ENCODE results near the gene TBC1D22A. TPM values are rescaled to one million over a fixed set of nuclear protein-coding genes. Genes with fewer than 3 reads are reported as not detected.
A peak's percentile ranks its signal among the peaks of the same experiment; 100 is the strongest.
"Not testable (repeated sequence)": the region's sequence is repeated elsewhere in the genome, so short reads cannot be mapped to it uniquely, and the experiment has no call there.

Gene TBC1D22A
- total RNA-seq, 4 donors from 2014 or later, result 15.6 to 21.7 (median 20.5) TPM

DNA sequence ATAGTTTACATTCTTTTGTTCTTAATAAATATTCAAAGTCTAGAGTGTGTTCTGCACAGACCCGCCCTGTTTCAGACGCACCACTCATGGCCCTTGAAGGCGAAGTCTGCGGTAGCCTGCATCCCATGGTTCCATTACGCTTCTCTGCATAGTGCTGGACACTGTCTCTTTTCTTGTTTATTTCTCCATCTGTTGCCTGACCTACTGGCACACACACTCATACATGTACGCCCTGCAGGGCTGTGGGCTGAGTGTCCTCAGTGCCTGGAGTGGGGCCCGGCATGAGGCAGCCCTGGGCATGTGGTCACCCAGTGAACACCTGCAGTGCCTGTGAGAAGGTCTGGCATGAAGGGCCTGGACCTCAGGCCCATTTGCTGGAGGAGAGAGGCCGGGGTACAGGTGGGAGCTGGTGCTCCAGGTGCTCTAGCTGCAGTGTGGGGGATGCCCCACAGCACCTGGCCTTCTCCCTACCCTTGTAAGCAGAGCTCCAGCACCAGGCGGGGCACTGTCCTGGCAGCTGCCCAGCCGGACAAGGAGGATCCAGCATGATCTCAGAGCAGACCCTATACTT is 404.1 kb downstream of the TBC1D22A start:
- Histone ChIP-seq H3K27ac (no peak overlapping the region), H3K9me3 (no peaks in the 10 kb centered on the region), H3K36me3 (peaks cover 0 to 46% (median 0%) of the 10 kb centered on the region in 3 donors), H3K4me1 (no peaks in the 10 kb centered on the region), H3K4me3 (no peak overlapping the region), H3K27me3 (no peaks in the 10 kb centered on the region)
- no peak for DNase-seq
- TF ChIP-seq, protein P1, sequence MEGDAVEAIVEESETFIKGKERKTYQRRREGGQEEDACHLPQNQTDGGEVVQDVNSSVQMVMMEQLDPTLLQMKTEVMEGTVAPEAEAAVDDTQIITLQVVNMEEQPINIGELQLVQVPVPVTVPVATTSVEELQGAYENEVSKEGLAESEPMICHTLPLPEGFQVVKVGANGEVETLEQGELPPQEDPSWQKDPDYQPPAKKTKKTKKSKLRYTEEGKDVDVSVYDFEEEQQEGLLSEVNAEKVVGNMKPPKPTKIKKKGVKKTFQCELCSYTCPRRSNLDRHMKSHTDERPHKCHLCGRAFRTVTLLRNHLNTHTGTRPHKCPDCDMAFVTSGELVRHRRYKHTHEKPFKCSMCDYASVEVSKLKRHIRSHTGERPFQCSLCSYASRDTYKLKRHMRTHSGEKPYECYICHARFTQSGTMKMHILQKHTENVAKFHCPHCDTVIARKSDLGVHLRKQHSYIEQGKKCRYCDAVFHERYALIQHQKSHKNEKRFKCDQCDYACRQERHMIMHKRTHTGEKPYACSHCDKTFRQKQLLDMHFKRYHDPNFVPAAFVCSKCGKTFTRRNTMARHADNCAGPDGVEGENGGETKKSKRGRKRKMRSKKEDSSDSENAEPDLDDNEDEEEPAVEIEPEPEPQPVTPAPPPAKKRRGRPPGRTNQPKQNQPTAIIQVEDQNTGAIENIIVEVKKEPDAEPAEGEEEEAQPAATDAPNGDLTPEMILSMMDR (IDR thresholded peaks at IDR 0.05), result no peak
- TF ChIP-seq POLR2A (IDR thresholded peaks at IDR 0.05), result no peak
- WGBS, 2 donors, result 91% methylated on average over 7 to 9 of the region's 10 CpGs
- intact Hi-C loops (cut with DNase I), result no loop called here

DNA sequence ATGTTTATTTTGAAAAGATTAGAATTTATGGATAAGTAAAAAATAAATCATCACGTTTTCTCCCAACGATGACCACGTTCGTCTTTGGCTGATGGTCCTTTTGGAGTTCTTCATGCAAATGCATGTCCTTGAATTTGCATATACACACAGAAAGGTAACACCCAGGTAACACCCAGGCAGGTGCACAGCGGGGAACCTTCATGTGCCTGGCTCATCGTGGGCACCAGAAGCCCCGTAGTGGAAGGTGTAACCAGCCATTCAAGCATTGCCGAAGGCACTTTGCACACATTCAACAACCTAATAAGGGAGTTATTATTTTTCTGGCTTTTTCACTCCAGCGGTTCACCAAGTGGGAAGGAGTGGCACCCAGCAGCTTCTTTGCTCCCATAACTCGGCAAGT is 404.6 kb downstream of the TBC1D22A start:
- peaks cover 0 to 47% (median 0%) of the 10 kb centered on the region in 3 donors for H3K36me3 ChIP-seq
- WGBS, 2 donors, result 90 to 95% methylated on average over 10 of the region's 10 CpGs
- H3K4me3 ChIP-seq, result no peak overlapping the region
- H3K27ac ChIP-seq, result no peak overlapping the region
- intact Hi-C loops (cut with DNase I), result no loop called here
- H3K9me3 ChIP-seq, result no peaks in the 10 kb centered on the region
- no peak for DNase-seq
- TF ChIP-seq, protein P1 (IDR thresholded peaks at IDR 0.05), result no peak
- TF ChIP-seq POLR2A (IDR thresholded peaks at IDR 0.05), result no peak
- no peaks in the 10 kb centered on the region for H3K4me1 ChIP-seq
- H3K27me3 ChIP-seq, result no peaks in the 10 kb centered on the region

DNA sequence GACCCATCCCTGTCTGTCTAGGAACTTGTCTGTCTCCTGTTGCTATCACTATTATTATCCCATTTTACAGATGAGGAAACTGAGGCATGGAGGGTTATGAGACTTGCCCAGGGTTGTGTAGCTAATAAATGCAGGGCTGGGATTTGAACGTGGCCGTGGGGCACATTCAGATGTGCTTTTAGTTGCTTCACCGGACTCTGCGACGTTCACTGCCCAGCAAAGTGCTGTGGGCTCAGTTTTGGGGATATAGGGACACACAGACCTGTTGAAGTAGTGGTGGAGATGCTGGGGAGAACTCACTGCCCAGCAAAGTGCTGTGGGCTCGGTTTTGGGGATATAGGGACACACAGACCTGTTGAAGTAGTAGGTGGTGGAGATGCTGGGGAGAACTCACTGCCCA is 405.5 kb downstream of the TBC1D22A start:
- WGBS, 2 donors, result 85 to 97% methylated on average over 3 to 6 of the region's 6 CpGs
- H3K4me3 ChIP-seq; H3K27me3 ChIP-seq; H3K4me1 ChIP-seq; intact Hi-C loops (cut with DNase I); H3K27ac ChIP-seq; DNase-seq; H3K9me3 ChIP-seq: not testable (repeated sequence)
- peaks cover 0 to 50% (median 0%) of the 10 kb centered on the region in 3 donors for H3K36me3 ChIP-seq

DNA sequence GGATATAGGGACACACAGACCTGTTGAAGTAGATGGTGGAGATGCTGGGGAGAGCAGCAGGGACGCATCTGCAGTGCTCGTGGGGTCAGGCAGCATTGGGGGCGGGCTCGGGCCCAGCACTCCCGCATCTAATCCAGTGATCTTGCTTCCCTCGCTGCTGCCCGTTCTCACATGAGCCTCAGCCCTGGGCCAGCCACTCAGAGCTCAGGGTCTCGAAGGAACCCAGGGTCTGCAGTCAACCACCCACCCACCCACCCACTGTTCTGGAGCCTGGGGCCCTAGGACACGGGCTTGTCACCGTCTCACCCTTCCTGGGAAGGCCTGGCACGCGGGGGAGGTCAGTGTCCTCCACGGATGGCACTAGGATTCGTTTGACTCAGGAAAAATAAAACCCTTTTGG is 406.0 kb downstream of the TBC1D22A start:
- 97 to 100% methylated on average over 4 to 7 of the region's 14 CpGs for WGBS, 2 donors
- Histone ChIP-seq H3K9me3 (no peaks in the 10 kb centered on the region), H3K36me3 (peaks cover 0 to 56% (median 0%) of the 10 kb centered on the region in 3 donors), H3K4me1 (no peaks in the 10 kb centered on the region), H3K27me3 (no peaks in the 10 kb centered on the region), H3K27ac (no peak overlapping the region), H3K4me3 (no peak overlapping the region)
- no peak for TF ChIP-seq POLR2A (IDR thresholded peaks at IDR 0.05)
- TF ChIP-seq, protein P1 (IDR thresholded peaks at IDR 0.05), result no peak
- intact Hi-C loops (cut with DNase I), result no loop called here
- DNase-seq, result no peak

DNA sequence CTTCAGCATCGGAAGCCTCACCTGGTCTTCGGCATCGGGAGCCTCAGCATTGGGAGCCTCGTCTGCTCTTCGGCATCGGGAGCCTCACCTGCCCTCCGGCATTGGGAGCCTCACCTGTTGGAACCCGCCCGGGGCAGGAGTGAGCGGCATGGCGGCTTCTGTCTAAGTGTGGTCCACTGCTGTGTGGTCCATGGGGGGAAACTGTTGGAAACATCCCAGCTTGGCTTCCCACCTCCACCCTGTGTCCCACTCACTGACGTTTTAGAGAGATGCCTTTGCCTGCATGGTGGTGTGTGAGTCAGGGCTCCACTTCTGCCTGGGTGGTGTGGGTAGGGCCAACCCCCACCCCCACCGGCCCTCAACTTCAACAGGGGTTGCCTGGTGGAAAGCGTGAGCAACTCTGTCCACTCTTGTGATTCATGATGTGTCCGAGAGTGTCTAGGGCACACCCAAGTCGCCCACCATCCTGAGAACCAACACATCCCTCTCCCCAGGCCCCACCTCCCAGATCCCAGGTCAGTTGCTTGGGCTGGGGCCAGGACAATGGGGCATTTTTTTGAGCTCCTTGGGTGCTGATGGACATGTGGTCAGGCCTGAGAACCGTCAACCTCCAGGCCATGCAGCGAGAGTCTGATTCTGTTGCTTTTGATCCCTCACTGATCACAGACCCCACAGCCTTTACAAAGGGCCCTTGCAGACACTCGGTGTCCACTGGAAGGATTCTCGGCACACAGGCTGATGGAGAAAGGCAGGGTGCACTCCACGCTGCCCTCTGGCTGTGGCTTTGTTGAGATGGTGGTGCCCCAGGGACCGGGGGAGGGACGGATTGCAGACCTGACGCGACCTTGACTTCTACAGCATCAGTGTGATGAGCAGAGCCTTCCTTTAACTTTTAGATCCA is 406.7 kb downstream of the TBC1D22A start:
- Histone ChIP-seq H3K27ac (no peak overlapping the region), H3K4me1 (no peaks in the 10 kb centered on the region), H3K36me3 (peaks cover 0 to 63% (median 0%) of the 10 kb centered on the region in 3 donors), H3K4me3 (no peak overlapping the region), H3K9me3 (no peaks in the 10 kb centered on the region), H3K27me3 (no peaks in the 10 kb centered on the region)
- WGBS, 2 donors, result 76% methylated on average over 6 of the region's 25 CpGs; no CpG with 5 or more reads in 1 of the 2 donors
- no peak for TF ChIP-seq POLR2A (IDR thresholded peaks at IDR 0.05)
- TF ChIP-seq, protein P1 (IDR thresholded peaks at IDR 0.05), result peak in 1 of 6 experiments; percentile 42
- intact Hi-C loops (cut with DNase I), result no loop called here
- DNase-seq, result no peak
